Endothelial cell of umbilical vein (primary cell): Measurements from ENCODE around the gene ZC3H7A. TPM values are rescaled to one million over a fixed set of nuclear protein-coding genes. Genes with fewer than 3 reads are reported as not detected.

Experiments used
- BruUV-seq: library from RNA; stranded (reverse); fragments of 400-500 nt; replicated peaks from 2 replicates; lab custom pipeline; 2021; lab: Mats Ljungman, UMichigan
- CTCF ChIA-PET: fragments of 300-600, 350-600 bp; sonication (Branson Sonifier 250); formaldehyde crosslinking; loops from one replicate; lab custom pipeline; 2021; ENCODE audit warnings: antibody characterized with exemption, inconsistent platforms; lab: Charles Lee
- POLR2A ChIA-PET: fragments of 300-600, 350-600 bp; sonication (Branson Sonifier 250); formaldehyde crosslinking; loops from one replicate; lab custom pipeline; 2021; ENCODE audit warnings: antibody characterized with exemption, inconsistent platforms; lab: Charles Lee
- DNase-seq: peaks from one replicate; pipeline ENCODE4 v3.0.0-alpha.2; 2011; ENCODE audit warnings: low read depth, low spot score
- FAIRE-seq: peaks from 2 replicates; lab custom pipeline; 2011; peaks lifted over from hg19 to GRCh38; lab: Jason Lieb, UNC
- H2AFZ ChIP-seq: 2 replicates; pipeline ENCODE4 v1.6.0; 2012; ENCODE audit warnings: low read depth, low read length, control low read depth, inconsistent platforms
- H3K27ac ChIP-seq: 2 replicates; pipeline ENCODE4 v1.5.1; 2011; ENCODE audit warnings: low read depth, mild to moderate bottlenecking, control low read depth, low read length, moderate library complexity; ENCODE audit not compliant: insufficient read depth
- H3K27me3 ChIP-seq, 2 experiments: 2 replicates each; pipeline versions ENCODE4 v1.6.0 to v1.6.1; 2011; ENCODE audit warnings: low read length in 2 of 2, mixed read lengths in 1 of 2; ENCODE audit not compliant: control insufficient read depth in 2 of 2, insufficient read depth in 2 of 2
- H3K36me3 ChIP-seq, 2 experiments: 2 replicates in 1 of 2; 3 replicates in 1 of 2; pipeline ENCODE4 v1.5.1; 2011; ENCODE audit warnings: low read length in 2 of 2, mild to moderate bottlenecking in 1 of 2, moderate library complexity in 1 of 2; ENCODE audit not compliant: control insufficient read depth in 2 of 2, insufficient read depth in 2 of 2; ENCODE audit errors: extremely low read depth in 1 of 2
- H3K4me1 ChIP-seq: 3 replicates; pipeline ENCODE4 v1.5.1; 2011; ENCODE audit warnings: mild to moderate bottlenecking, low read length; ENCODE audit not compliant: control insufficient read depth, insufficient read depth; ENCODE audit errors: extremely low read depth
- H3K4me2 ChIP-seq: 2 replicates; pipeline ENCODE4 v1.6.1; 2011; ENCODE audit warnings: low read length, control low read depth, mixed read lengths; ENCODE audit not compliant: insufficient read depth
- H3K4me3 ChIP-seq, 3 experiments: fragments of 200-600 bp in 1 of 3; sonication (generic), shearing (Covaris generic) in 1 of 3; replicated peaks in 1 of 3; 2 replicates each; pipeline ENCODE4 v1.5.1; 2011 to 2016; ENCODE audit warnings: control low read depth in 3 of 3, low read length in 3 of 3, mild to moderate bottlenecking in 2 of 3, inconsistent platforms in 1 of 3, low read depth in 1 of 3, moderate library complexity in 1 of 3; ENCODE audit not compliant: insufficient read depth in 1 of 3
- H3K79me2 ChIP-seq: 2 replicates; pipeline ENCODE4 v1.6.0; 2012; ENCODE audit warnings: low read length, inconsistent platforms; ENCODE audit not compliant: control insufficient read depth, insufficient read depth
- H3K9ac ChIP-seq: replicated peaks from 2 replicates; pipeline ENCODE3; 2011; ENCODE audit warnings: low read length, control low read depth; ENCODE audit not compliant: insufficient read depth; ENCODE audit errors: extremely low read depth
- H3K9me1 ChIP-seq: replicated peaks from 3 replicates; pipeline ENCODE4 v1.6.0; 2011; ENCODE audit warnings: mild to moderate bottlenecking, low read length; ENCODE audit not compliant: control insufficient read depth, insufficient read depth; ENCODE audit errors: extremely low read depth
- H3K9me3 ChIP-seq: replicated peaks from 2 replicates; pipeline ENCODE4 v1.5.1; 2012; ENCODE audit warnings: low read length, inconsistent platforms; ENCODE audit not compliant: control insufficient read depth, insufficient read depth
- H4K20me1 ChIP-seq: replicated peaks from 2 replicates; pipeline ENCODE3; 2011; ENCODE audit warnings: mild to moderate bottlenecking, low read length; ENCODE audit not compliant: control insufficient read depth, insufficient read depth; ENCODE audit errors: extremely low read depth
- EZH2 ChIP-seq: IDR thresholded peaks from 2 replicates; pipeline ENCODE4 v1.6.1; 2012; ENCODE audit warnings: borderline replicate concordance, low read depth, mild to moderate bottlenecking, moderate library complexity, low read length, inconsistent platforms; ENCODE audit not compliant: severe bottlenecking
- FOS ChIP-seq: IDR thresholded peaks from 2 replicates; pipeline ENCODE4 v1.6.1; 2011; ENCODE audit warnings: mild to moderate bottlenecking, low read length, moderate library complexity, borderline replicate concordance; ENCODE audit not compliant: insufficient read depth
- GATA2 ChIP-seq: IDR thresholded peaks from 2 replicates; pipeline ENCODE4 v1.7.0; 2011; ENCODE audit warnings: low read depth, mild to moderate bottlenecking, moderate library complexity, mixed read lengths, low read length; ENCODE audit not compliant: insufficient read length, insufficient read depth
- JUN ChIP-seq: IDR thresholded peaks from 2 replicates; pipeline ENCODE4 v1.6.1; 2011; ENCODE audit warnings: borderline replicate concordance, low read depth; ENCODE audit not compliant: insufficient read length, insufficient read depth
- MYC ChIP-seq: IDR thresholded peaks from one replicate; pipeline ENCODE4 v1.6.1; 2011; ENCODE audit warnings: mild to moderate bottlenecking, low read depth, low read length
- POLR2A ChIP-seq: IDR thresholded peaks from 2 replicates; pipeline ENCODE4 v1.6.1; 2012; ENCODE audit warnings: low read depth, mild to moderate bottlenecking, control low read depth, low read length
- POLR2AphosphoS5 ChIP-seq: IDR thresholded peaks from 2 replicates; pipeline ENCODE4 v1.6.1; 2012; ENCODE audit warnings: low read depth, mild to moderate bottlenecking, control low read depth, low read length, moderate library complexity; ENCODE audit not compliant: insufficient read depth
- dilution Hi-C: fragments of 300-500 bp; cut with MboI; formaldehyde crosslinking; loops from one replicate; pipeline ENCODE4 v1.15.0; 2019; ENCODE audit warnings: low sequenced_read_pairs; ENCODE audit not compliant: extremely low pct_ligation_motif_present
- intact Hi-C: fragments of 100-400 bp; cut with micrococcal nuclease; formaldehyde crosslinking; loops from one replicate; pipeline ENCODE4 v1.10.0; 2022
- polyA plus RNA-seq, 4 experiments: library from polyadenylated mRNA; depleted of rRNA in 3 of 4; stranded (reverse) in 3 of 4; unstranded in 1 of 4; fragments of >200 nt; gene quantifications; 2 replicates each; pipeline versions ENCODE4 v1.2.1 to v1.2.3, GENCODE V29; 2011 to 2012; ENCODE audit warnings: missing spikeins in 1 of 4
- total RNA-seq: library from RNA; stranded (reverse); gene quantifications from 2 replicates; pipeline ENCODE4 v1.2.3, GENCODE V29; 2021
- TF ChIP-seq, protein P1 (sequence below): IDR thresholded peaks from 2 replicates; pipeline ENCODE4 v1.6.1; 2011; ENCODE audit not compliant: insufficient read depth, insufficient read length
- TF ChIP-seq, protein P2 (sequence below), 2 donors: IDR thresholded peaks; 1 replicate in 1 of 2; 2 replicates in 1 of 2; pipeline ENCODE4 v1.5.1; 2011; ENCODE audit warnings: low read length in 2 of 2, mild to moderate bottlenecking in 2 of 2, moderate library complexity in 2 of 2, control low read depth in 1 of 2, inconsistent platforms in 1 of 2, low read depth in 1 of 2; ENCODE audit not compliant: insufficient read depth in 1 of 2; ENCODE audit errors: extremely low read depth in 1 of 2

Gene ZC3H7A
- total and polyA plus RNA-seq, 2 donors (not counting 3 experiments of a cell fraction or from before 2014, with no cell fraction given): 44.1 to 78.0 TPM

DNA sequence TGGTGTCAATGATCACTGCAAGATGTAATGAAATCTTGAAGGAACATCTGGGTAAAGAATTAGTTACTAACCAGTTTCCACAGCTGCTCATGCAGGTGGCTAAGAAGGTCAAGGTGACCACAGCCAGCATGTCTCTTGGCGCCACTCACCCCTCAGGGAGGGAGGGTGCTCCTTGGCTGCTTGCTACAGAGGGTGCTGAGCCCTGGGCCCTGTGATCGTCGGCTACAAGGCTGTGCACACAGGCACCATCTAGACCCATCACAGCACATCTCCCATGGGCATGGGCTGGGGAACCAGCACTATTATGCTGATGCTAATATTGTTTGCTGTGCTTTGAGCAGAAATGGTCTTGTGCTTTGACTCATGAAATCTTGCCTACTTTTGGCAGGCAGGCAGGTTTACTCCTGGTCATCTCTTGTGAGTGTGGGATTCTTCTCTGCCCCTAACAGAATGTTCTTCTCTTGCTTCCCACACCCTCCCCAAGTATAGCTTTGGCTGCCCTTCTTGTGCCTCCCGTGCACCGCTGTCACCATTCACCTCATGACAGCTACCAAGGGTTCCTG is 90.8 kb downstream of the ZC3H7A start:
- CTCF ChIA-PET: interaction anchor here (0.5 to 1.1 kb wide), 2 partner anchors 8 to 367 kb away, joined by 3 to 5 read pairs; no protein-coding TSS in a partner anchor
- DNase-seq: no peak

More for the DNA sequence above, 90.8 kb downstream of the ZC3H7A start:
- no peak for FAIRE-seq
- dilution Hi-C loops: no loop called here
- H3K36me3 ChIP-seq: peaks cover 0 to 12% of the 10 kb centered on the region in 2 experiments
- no peak overlapping the region for H3K27ac ChIP-seq
- H4K20me1 ChIP-seq: no peaks in the 10 kb centered on the region
- no peak overlapping the region for H2AFZ ChIP-seq
- H3K4me2 ChIP-seq: no peak overlapping the region
- no peaks in the 10 kb centered on the region for H3K9me1 ChIP-seq
- H3K9me3 ChIP-seq: no peaks in the 10 kb centered on the region
- peaks cover 7% of the 10 kb centered on the region for H3K79me2 ChIP-seq
- H3K4me1 ChIP-seq: no peaks in the 10 kb centered on the region
- no peak overlapping the region for H3K9ac ChIP-seq
- TF ChIP-seq, protein P1, sequence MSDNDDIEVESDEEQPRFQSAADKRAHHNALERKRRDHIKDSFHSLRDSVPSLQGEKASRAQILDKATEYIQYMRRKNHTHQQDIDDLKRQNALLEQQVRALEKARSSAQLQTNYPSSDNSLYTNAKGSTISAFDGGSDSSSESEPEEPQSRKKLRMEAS: no peak
- no peak for TF ChIP-seq FOS
- no peak for TF ChIP-seq POLR2A
- TF ChIP-seq, protein P2, sequence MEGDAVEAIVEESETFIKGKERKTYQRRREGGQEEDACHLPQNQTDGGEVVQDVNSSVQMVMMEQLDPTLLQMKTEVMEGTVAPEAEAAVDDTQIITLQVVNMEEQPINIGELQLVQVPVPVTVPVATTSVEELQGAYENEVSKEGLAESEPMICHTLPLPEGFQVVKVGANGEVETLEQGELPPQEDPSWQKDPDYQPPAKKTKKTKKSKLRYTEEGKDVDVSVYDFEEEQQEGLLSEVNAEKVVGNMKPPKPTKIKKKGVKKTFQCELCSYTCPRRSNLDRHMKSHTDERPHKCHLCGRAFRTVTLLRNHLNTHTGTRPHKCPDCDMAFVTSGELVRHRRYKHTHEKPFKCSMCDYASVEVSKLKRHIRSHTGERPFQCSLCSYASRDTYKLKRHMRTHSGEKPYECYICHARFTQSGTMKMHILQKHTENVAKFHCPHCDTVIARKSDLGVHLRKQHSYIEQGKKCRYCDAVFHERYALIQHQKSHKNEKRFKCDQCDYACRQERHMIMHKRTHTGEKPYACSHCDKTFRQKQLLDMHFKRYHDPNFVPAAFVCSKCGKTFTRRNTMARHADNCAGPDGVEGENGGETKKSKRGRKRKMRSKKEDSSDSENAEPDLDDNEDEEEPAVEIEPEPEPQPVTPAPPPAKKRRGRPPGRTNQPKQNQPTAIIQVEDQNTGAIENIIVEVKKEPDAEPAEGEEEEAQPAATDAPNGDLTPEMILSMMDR (IDR thresholded peaks at IDR 0.05; ENCODE audit: extremely low read depth in 1 of 2, insufficient read depth in 1 of 2, low read depth in 1 of 2, low read length in 2 of 2): no peak
- no peak for TF ChIP-seq GATA2
- no peak for TF ChIP-seq EZH2
- no peak for TF ChIP-seq POLR2AphosphoS5
- no peak for TF ChIP-seq MYC
- TF ChIP-seq JUN: no peak
- H3K4me3 ChIP-seq: no peak overlapping the region
- no TSS peak for BruUV-seq
- POLR2A ChIA-PET: no interaction called here
- intact Hi-C loops: no loop called here
- H3K27me3 ChIP-seq: no peaks in the 10 kb centered on the region
